Adrenal gland (tissue), 19 donors: ENCODE data around the gene HMGB4. TPM values are rescaled to one million over a fixed set of nuclear protein-coding genes. Genes with fewer than 3 reads are reported as not detected.

Experiments used
- DNase-seq, 7 donors: peaks; one replicate each; pipeline ENCODE4 v3.0.0-alpha.2; 2019 to 2020
- H3K27ac ChIP-seq, 5 donors: fragments of 200-600 bp; sonication (generic) in 4 of 5; 1 replicate in 3 of 5; 2 replicates in 2 of 5; pipeline versions ENCODE4 v1.5.1 to v1.8.0; 2016 to 2020; ENCODE audit warnings: mild to moderate bottlenecking in 1 of 5
- H3K27me3 ChIP-seq: fragments of 200-600 bp; 2 replicates; pipeline ENCODE4 v1.8.0; 2021
- H3K36me3 ChIP-seq, 2 donors: fragments of 200-600 bp; replicated peaks in 1 of 2; 1 replicate in 1 of 2; 2 replicates in 1 of 2; pipeline versions ENCODE4 v1.5.1 to v1.8.0; 2018 to 2022
- H3K4me1 ChIP-seq, 2 donors: fragments of 200-600 bp; replicated peaks in 1 of 2; 1 replicate in 1 of 2; 2 replicates in 1 of 2; pipeline versions ENCODE4 v1.5.1 to v1.8.0; 2018 to 2021
- H3K4me3 ChIP-seq, 4 donors: fragments of 200-600 bp; sonication (generic) in 3 of 4; one replicate each; pipeline ENCODE4 v1.5.1; 2016 to 2018
- H3K9me3 ChIP-seq, 3 donors: fragments of 200-600 bp; sonication (generic) in 1 of 3; replicated peaks in 1 of 3; 1 replicate in 2 of 3; 2 replicates in 1 of 3; pipeline versions ENCODE4 v1.5.1 to v1.8.0; 2016 to 2021
- POLR2A ChIP-seq, 2 donors: fragments of 450-650 bp; IDR thresholded peaks; one replicate each; pipeline ENCODE4 v1.6.1; 2017; ENCODE audit warnings: antibody characterized with exemption in 2 of 2, mild to moderate bottlenecking in 2 of 2, moderate library complexity in 1 of 2
- WGBS, 4 donors: extraction: QIAGEN DNeasy Blood & Tissue Kit in 2 of 4; methylation state at CpG; one replicate each; pipeline versions ENCODE4 v1.1.5 to v1.1.7; 2013 to 2017; 5-methylcytosine and 5-hydroxymethylcytosine counted together
- intact Hi-C, 2 donors: fragments of 100-400 bp; cut with DNase I; formaldehyde crosslinking; loops; one replicate each; pipeline versions ENCODE4 v1.14.1 to v1.15.0; 2022 to 2023
- long read RNA-seq, 10 donors: library from polyadenylated mRNA in 3 of 10; unstranded in 2 of 10; stranded (forward) in 1 of 10; transcript quantifications; one replicate each; pipeline ENCODE4 v2.0.0 and lab custom pipeline, GENCODE V29; 2021 to 2026
- polyA plus RNA-seq, 3 donors: library from polyadenylated mRNA; stranded (reverse); fragments of 200-250 nt in 2 of 3; fragments of 350-450 nt in 1 of 3; fragmentation: Illumina TruSeq in 1 of 3; extraction: RNeasy Lipid Tissue Mini Kit (QIAGEN cat#74804) in 1 of 3; gene quantifications; one replicate each; pipeline ENCODE4 v1.2.3, GENCODE V29; 2013 to 2014
- total RNA-seq, 9 donors: library from RNA; depleted of rRNA in 4 of 9; stranded (reverse); fragments of >200 nt in 4 of 9; fragments of 120-200 nt in 1 of 9; fragmentation: NEBNext Ultra II Directional in 1 of 9; extraction: Animal tissue kit (Norgen Biotek cat#: 25700) in 1 of 9; gene quantifications; one replicate each; pipeline versions ENCODE4 v1.1.0 to v1.2.4, GENCODE V29; 2013 to 2023
- TF ChIP-seq, protein P1 (sequence below), 6 experiments: fragments of 450-650 bp in 4 of 6; fragments of 200-600 bp in 2 of 6; sonication (generic) in 1 of 6; IDR thresholded peaks; 1 replicate in 5 of 6; 2 replicates in 1 of 6; pipeline versions ENCODE4 v1.5.1 to v1.8.0; 2016 to 2021; ENCODE audit warnings: antibody characterized with exemption in 6 of 6, mild to moderate bottlenecking in 2 of 6, moderate library complexity in 1 of 6
- donor health status: healthy with polysubstance abuse.
- donor health status: Bipolar disorder and iron deficiency.
- donor health status: DM: yes; HTN: yes; CAD: no.
- donor health status: DM: no; HTN: no; CAD: no.
- donor health status: DM: no; HTN: no; CAD: no.
- donor health status: DM: yes; HTN: yes; CAD: no.

The HMGB4 gene, protein sequence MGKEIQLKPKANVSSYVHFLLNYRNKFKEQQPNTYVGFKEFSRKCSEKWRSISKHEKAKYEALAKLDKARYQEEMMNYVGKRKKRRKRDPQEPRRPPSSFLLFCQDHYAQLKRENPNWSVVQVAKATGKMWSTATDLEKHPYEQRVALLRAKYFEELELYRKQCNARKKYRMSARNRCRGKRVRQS
- not detected for total RNA-seq
- polyA plus RNA-seq, result not detected
- long read RNA-seq, donor 1, result 0 reads
- long read RNA-seq, donor 2, result 0 reads
- long read RNA-seq, donor 3, result 0 reads
- long read RNA-seq, donor 4, result 0 reads
- long read RNA-seq, donor 5, result 0 reads
- long read RNA-seq, donor 6, result 0 reads
- long read RNA-seq, donor 7, result 0 reads
- long read RNA-seq, donor 8, result 0 reads
- long read RNA-seq, donor 9, result 0 reads
- long read RNA-seq, donor 10, result 0 reads

DNA sequence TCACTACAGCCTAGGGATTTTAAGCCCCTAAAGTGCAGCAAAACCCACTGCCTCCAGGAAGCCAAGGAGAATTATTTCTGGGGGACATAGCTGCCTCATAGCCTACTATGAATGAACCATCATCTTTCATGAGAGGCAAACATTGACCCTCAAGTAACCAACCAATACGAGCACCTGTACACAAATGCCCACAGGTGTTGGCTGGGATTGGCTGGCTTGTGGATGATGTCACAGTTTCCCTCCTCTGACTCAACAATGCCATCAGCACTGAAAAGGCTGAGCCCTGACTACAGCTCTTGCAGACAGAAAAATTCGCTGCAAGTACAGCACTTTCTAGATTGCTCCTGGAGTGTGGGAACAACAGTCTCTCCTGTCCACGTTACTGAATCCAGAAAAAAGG is at the start of gene HMGB4:
HMGB4 (plus strand) TSS at position 301 of the 400 bp plus-strand sequence. CDS start 113 bp downstream, outside the sequence.
- Histone ChIP-seq H3K36me3 (no peaks in the 10 kb centered on the region), H3K27ac (no peak within 1 kb of the TSS), H3K4me1 (no peaks in the 10 kb centered on the region), H3K4me3 (no peak within 1 kb of the TSS), H3K9me3 (no peaks in the 10 kb centered on the region), H3K27me3 (no peaks in the 10 kb centered on the region)
- intact Hi-C loops, result no loop called here
- WGBS, 4 donors, result 87 to 91% (median 88%) methylated on average over 3 of the region's 3 CpGs
- TF ChIP-seq, protein P1, sequence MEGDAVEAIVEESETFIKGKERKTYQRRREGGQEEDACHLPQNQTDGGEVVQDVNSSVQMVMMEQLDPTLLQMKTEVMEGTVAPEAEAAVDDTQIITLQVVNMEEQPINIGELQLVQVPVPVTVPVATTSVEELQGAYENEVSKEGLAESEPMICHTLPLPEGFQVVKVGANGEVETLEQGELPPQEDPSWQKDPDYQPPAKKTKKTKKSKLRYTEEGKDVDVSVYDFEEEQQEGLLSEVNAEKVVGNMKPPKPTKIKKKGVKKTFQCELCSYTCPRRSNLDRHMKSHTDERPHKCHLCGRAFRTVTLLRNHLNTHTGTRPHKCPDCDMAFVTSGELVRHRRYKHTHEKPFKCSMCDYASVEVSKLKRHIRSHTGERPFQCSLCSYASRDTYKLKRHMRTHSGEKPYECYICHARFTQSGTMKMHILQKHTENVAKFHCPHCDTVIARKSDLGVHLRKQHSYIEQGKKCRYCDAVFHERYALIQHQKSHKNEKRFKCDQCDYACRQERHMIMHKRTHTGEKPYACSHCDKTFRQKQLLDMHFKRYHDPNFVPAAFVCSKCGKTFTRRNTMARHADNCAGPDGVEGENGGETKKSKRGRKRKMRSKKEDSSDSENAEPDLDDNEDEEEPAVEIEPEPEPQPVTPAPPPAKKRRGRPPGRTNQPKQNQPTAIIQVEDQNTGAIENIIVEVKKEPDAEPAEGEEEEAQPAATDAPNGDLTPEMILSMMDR (IDR thresholded peaks at IDR 0.05), result no peak
- no peak for TF ChIP-seq POLR2A (IDR thresholded peaks at IDR 0.05)
- DNase-seq, result no peak

DNA sequence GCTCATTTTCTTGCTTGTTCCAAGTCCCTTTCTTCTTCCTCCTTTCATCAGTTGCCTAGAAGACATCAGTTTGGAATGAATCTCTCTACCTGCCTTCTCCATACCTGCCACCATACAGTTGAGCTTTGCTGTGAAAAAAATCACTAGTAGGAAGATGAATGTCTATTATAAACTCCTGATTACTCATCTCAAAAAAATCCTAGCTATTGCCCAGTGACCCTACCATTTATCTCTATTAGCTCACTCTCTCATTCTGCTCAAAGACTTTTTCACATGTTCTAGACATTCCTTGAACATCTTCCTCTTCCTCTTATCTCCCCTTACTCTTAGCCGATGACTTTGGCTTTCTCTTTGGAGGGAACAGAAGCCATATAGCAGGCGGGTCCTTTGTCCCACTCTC is 49.7 kb upstream of the HMGB4 start:
- Histone ChIP-seq H3K4me1 (no peaks in the 10 kb centered on the region), H3K4me3 (no peak overlapping the region), H3K36me3 (no peaks in the 10 kb centered on the region), H3K27me3 (no peaks in the 10 kb centered on the region), H3K27ac (no peak overlapping the region), H3K9me3 (no peaks in the 10 kb centered on the region)
- no peak for TF ChIP-seq POLR2A (IDR thresholded peaks at IDR 0.05)
- TF ChIP-seq, protein P1 (IDR thresholded peaks at IDR 0.05), result no peak
- 76 to 89% (median 86%) methylated on average over 2 of the region's 2 CpGs for WGBS, 4 donors
- no peak for DNase-seq
- intact Hi-C loops, result no loop called here

DNA sequence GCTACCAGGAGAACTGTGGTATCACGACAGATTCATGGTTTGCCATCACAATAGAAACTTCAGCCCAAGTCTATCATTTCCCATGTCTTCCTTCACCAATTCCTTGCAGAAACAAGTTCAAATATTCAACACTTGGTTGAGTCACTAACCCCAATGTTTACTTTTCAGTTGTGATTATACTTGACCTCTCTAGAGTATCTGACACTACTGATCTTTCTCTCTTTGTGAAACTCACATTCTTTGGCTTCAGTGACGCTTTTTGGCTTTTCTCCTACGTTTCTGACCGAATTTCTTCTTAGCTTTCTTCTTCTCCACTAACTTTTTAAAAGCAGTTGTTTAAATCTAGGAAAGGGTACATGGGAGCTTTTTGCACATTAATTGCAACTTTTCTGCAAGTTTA is 48.8 kb upstream of the HMGB4 start:
- Histone ChIP-seq H3K9me3 (no peaks in the 10 kb centered on the region), H3K27me3 (no peaks in the 10 kb centered on the region), H3K27ac (no peak overlapping the region), H3K4me1 (no peaks in the 10 kb centered on the region), H3K36me3 (no peaks in the 10 kb centered on the region), H3K4me3 (no peak overlapping the region)
- no peak for DNase-seq
- intact Hi-C loops, result no loop called here
- 69 to 79% (median 75%) methylated on average over 4 of the region's 4 CpGs for WGBS, 4 donors
- TF ChIP-seq, protein P1 (IDR thresholded peaks at IDR 0.05), result no peak
- TF ChIP-seq POLR2A (IDR thresholded peaks at IDR 0.05), result no peak

DNA sequence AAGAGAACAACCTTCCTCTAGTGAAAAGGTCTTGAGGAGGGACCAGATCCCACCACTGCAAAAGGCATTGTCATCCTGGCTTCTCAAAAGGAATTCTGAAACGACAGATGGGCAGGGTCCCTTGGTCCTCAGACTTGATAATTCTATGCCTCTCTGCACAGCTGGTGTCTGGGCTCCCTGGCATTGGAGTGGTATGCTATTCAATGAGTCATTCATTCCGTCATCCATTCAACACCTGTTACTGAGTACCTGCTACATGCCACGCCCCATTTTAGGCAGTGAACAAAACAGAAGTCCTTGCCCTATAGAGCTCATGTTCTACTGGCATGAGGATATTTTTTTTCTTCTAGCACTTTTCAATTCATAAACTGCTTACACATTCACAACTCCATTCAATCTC is 45.8 kb upstream of the HMGB4 start:
- no peaks in the 10 kb centered on the region for H3K9me3 ChIP-seq
- intact Hi-C loops, result no loop called here
- no peaks in the 10 kb centered on the region for H3K36me3 ChIP-seq
- H3K4me1 ChIP-seq, result no peaks in the 10 kb centered on the region
- no peak overlapping the region for H3K4me3 ChIP-seq
- TF ChIP-seq, protein P1 (IDR thresholded peaks at IDR 0.05), result no peak
- no peak for TF ChIP-seq POLR2A (IDR thresholded peaks at IDR 0.05)
- WGBS, 4 donors, result 80 to 93% (median 83%) methylated on average over 3 of the region's 3 CpGs
- H3K27ac ChIP-seq, result no peak overlapping the region
- DNase-seq, result no peak
- no peaks in the 10 kb centered on the region for H3K27me3 ChIP-seq
